AG04449 (cell line): ENCODE results near the gene MTG2.

ENCODE experiments used
- CTCF ChIA-PET: fragments of 350-600 bp; formaldehyde crosslinking; extraction: SDS; loops from one replicate; lab custom pipeline; 2021; ENCODE audit warnings: antibody characterized with exemption; lab: Yijun Ruan, JAX
- POLR2A ChIA-PET: fragments of 400-600, 350-600 bp; formaldehyde crosslinking; extraction: SDS; loops from one replicate; lab custom pipeline; 2020; ENCODE audit warnings: antibody characterized with exemption, inconsistent platforms; lab: Yijun Ruan, JAX
- DNase-seq: peaks from one replicate; pipeline ENCODE4 v3.0.0-alpha.2; 2010; ENCODE audit warnings: low read depth, low spot score
- H3K4me3 ChIP-seq: 2 replicates; pipeline ENCODE4 v1.5.1; 2011; ENCODE audit warnings: low read depth, mild to moderate bottlenecking, control low read depth, low read length
- TF ChIP-seq, protein P1 (sequence below): IDR thresholded peaks from one replicate; pipeline ENCODE4 v1.5.1; 2011; ENCODE audit warnings: mild to moderate bottlenecking, moderate library complexity, low read length, control low read depth, inconsistent platforms; ENCODE audit not compliant: insufficient read depth; ENCODE audit errors: missing control alignments

Gene MTG2

DNA sequence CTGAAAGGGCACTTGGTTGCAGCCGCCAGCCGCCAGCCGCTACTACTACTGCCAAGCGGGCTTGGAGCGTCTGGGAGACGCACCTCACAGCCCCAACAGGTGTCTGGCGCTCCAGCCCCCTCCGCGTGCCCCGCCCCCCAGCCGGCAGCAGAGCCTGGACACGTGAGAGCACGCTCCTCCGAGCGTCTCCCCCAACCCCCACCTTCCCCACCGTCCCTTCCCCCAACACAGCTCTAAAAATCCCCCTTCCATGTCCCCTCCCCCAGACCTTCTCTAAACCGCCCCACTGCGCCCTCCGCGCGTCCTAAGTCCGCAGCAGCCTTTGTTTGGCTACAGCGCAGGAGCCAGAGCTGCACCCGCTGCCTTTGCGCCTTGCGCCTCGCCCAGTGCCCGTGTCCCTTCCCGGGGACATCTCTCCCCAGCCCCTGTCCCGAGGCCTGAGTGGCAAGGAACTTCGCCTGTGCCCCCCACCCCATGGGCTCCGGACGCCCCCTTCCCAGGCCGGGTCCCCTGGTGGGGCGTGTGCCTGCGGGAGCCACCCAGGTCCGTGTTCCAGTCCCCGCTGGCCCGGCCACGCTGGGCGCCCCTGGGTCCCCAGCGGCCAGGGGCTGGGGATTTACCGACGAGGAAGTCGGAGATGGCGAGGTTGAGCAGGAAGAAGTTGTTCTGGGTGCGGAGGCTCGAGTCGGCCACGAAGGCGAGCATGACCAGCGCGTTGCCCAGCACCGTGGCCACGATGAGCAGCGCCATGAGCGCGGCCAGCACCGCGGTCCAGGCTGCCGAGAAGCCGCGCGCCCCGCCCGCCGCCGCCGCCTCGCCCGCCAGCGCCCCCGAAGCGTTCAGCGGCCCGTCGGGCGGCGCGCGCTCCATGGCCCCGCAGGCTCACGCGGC lies 36.5 kb downstream of the MTG2 start:
- ChIA-PET POLR2A (no interaction called here), CTCF (interaction anchor here (1.0 kb wide), 1 partner anchor 36 kb away, joined by 3 read pairs; no protein-coding TSS in a partner anchor)

DNA sequence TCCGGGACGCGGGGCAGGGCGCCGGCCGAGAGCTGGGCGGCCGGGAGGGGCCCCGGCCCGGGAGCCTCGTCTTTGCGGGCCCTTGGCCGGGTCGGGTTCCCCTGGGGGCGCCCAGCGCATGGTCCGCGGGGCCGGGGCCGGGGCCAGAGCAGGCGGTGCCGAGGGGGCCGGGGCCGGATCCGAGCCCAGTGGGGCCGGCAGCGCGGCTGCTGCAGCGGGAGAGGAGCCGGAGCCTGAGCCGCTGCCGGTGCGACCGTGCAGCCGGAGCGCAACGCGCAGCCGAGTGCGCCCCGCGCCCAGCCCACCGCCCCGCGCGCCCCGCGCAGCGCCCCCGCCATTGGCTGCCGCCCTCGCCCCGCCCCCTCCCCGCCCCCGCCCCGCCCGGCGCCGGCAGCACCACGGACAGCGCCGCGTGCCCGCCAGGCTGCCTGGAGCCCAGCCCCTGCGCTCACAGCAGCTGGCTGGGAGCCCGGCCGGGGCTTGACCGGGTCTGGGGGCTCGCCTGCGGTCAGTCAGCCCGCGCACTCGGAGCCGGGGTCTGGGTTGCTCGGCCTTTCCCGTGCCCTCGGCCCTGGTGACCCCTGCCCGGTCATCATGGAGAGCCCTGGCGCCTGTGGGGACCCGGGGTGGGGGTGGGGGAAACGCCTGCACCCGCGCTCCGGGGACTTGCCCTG lies 37.3 kb downstream of the MTG2 start, which contains the start of gene HRH3:
TSS of gene HRH3 (minus strand) at position 287 of the 674 bp plus-strand sequence. CDS start 308 bp downstream, outside the sequence.
- DNase-seq = no peak
- POLR2A ChIA-PET = no interaction called here
- TF ChIP-seq, protein P1, sequence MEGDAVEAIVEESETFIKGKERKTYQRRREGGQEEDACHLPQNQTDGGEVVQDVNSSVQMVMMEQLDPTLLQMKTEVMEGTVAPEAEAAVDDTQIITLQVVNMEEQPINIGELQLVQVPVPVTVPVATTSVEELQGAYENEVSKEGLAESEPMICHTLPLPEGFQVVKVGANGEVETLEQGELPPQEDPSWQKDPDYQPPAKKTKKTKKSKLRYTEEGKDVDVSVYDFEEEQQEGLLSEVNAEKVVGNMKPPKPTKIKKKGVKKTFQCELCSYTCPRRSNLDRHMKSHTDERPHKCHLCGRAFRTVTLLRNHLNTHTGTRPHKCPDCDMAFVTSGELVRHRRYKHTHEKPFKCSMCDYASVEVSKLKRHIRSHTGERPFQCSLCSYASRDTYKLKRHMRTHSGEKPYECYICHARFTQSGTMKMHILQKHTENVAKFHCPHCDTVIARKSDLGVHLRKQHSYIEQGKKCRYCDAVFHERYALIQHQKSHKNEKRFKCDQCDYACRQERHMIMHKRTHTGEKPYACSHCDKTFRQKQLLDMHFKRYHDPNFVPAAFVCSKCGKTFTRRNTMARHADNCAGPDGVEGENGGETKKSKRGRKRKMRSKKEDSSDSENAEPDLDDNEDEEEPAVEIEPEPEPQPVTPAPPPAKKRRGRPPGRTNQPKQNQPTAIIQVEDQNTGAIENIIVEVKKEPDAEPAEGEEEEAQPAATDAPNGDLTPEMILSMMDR = no peak
- 0 out of 2 replicates have a peak within 1 kb of the TSS, but pooled peaks have one; percentile 18 for H3K4me3 ChIP-seq
- CTCF ChIA-PET = no interaction called here

More for the DNA sequence above, 36.5 kb downstream of the MTG2 start:
- DNase-seq = no peak
- no peak overlapping the region for H3K4me3 ChIP-seq
- TF ChIP-seq, protein P1 = no peak

- DNase-seq = no peak
- no peak overlapping the region for H3K4me3 ChIP-seq
- ChIA-PET CTCF (no interaction called here), POLR2A (no interaction called here)
- TF ChIP-seq, protein P1 = no peak
These were observed 38.1 kb downstream of the MTG2 start for GRCh38 chr20:62220666-62221568.

GRCh38 chr20:62222266-62222850 lies 39.5 kb downstream of the MTG2 start:
- no peak for DNase-seq
- H3K4me3 ChIP-seq = no peak overlapping the region
- ChIA-PET POLR2A (no interaction called here), CTCF (no interaction called here)
- TF ChIP-seq, protein P1 = no peak

DNA sequence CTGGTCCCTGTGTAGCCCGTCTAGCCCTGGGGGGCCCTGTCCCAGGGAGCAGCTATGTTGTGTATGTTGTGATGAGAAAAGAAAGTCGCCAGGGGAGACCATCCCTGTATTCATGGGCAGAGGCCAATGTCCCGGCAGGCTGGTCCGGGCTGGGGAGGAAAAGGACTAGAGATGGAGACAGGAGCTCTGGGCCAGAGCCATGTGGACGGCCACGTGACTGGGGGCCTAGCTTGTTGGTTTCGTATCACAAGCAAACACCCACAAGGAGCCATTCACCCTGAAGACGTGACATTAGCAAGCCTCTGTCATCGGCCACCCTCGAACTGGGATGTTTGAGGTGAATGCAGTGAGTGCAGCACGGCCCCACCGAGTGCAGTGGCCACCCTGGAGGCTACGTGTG lies 40.1 kb downstream of the MTG2 start:
- H3K4me3 ChIP-seq = no peak overlapping the region
- TF ChIP-seq, protein P1 = no peak
- POLR2A ChIA-PET = no interaction called here
- DNase-seq = no peak
- CTCF ChIA-PET = no interaction called here
